CD4-positive, CD25-positive, alpha-beta regulatory T cell (primary cell): ENCODE data around the gene ANGPTL5. TPM values are rescaled to one million over a fixed set of nuclear protein-coding genes. Genes with fewer than 3 reads are reported as not detected.

Source experiments
- ATAC-seq, 2 donors: fragments of 150-1000 bp; cut with Tn5 transposase; one replicate each; pipeline ENCODE4 v1.10.0; 2021; ENCODE audit warnings: low read depth in 2 of 2, moderate number of reproducible peaks in 2 of 2, moderate library complexity in 1 of 2
- DNase-seq, 3 donors: peaks; one replicate each; pipeline versions ENCODE4 v3.0.0 to v3.0.0-alpha.2; 2012 to 2022; ENCODE audit warnings: mixed read lengths in 1 of 3
- H3K27ac ChIP-seq: one replicate; pipeline ENCODE4 v1.7.0; 2013; ENCODE audit warnings: mild to moderate bottlenecking, low read length; ENCODE audit not compliant: insufficient read depth, poor library complexity, severe bottlenecking
- H3K27me3 ChIP-seq: one replicate; pipeline ENCODE4 v1.7.0; 2013; ENCODE audit warnings: low read length; ENCODE audit not compliant: control insufficient read depth, insufficient read depth
- H3K36me3 ChIP-seq: one replicate; pipeline ENCODE4 v1.7.0; 2013; ENCODE audit warnings: mild to moderate bottlenecking, low read length, moderate library complexity; ENCODE audit not compliant: control insufficient read depth, insufficient read depth
- H3K4me1 ChIP-seq: 2 replicates; pipeline ENCODE4 v1.7.0; 2013; ENCODE audit warnings: mild to moderate bottlenecking, low read length; ENCODE audit not compliant: insufficient read depth, control insufficient read depth, poor library complexity, severe bottlenecking
- H3K4me3 ChIP-seq: one replicate; pipeline ENCODE4 v1.7.0; 2013; ENCODE audit warnings: low read depth, mild to moderate bottlenecking, low read length, moderate library complexity
- H3K9me3 ChIP-seq, 2 experiments: 1 replicate in 1 of 2; 2 replicates in 1 of 2; pipeline ENCODE4 v1.7.0; 2013; ENCODE audit warnings: low read length in 2 of 2, mild to moderate bottlenecking in 1 of 2, moderate library complexity in 1 of 2; ENCODE audit not compliant: control insufficient read depth in 2 of 2
- H3K27ac Mint-ChIP-seq, 3 donors: one replicate each; pipeline ENCODE4 v1.8.0; 2020 to 2022; ENCODE audit warnings: mild to moderate bottlenecking in 3 of 3, mixed read lengths in 3 of 3, moderate library complexity in 2 of 3
- H3K27me3 Mint-ChIP-seq: one replicate; pipeline ENCODE4 v1.8.0; 2022; ENCODE audit warnings: mild to moderate bottlenecking, mixed read lengths
- H3K36me3 Mint-ChIP-seq: one replicate; pipeline ENCODE4 v1.8.0; 2020; ENCODE audit warnings: mixed read lengths
- H3K4me1 Mint-ChIP-seq, 4 donors: one replicate each; pipeline ENCODE4 v1.8.0; 2020 to 2022; ENCODE audit warnings: mixed read lengths in 4 of 4, mild to moderate bottlenecking in 1 of 4
- H3K4me3 Mint-ChIP-seq, 4 donors: one replicate each; pipeline ENCODE4 v1.8.0; 2020 to 2022; ENCODE audit warnings: mild to moderate bottlenecking in 4 of 4, mixed read lengths in 4 of 4, moderate library complexity in 3 of 4
- H3K9me3 Mint-ChIP-seq, 7 donors: one replicate each; pipeline ENCODE4 v1.8.0; 2020 to 2022; ENCODE audit warnings: mixed read lengths in 7 of 7, mild to moderate bottlenecking in 3 of 7, moderate library complexity in 2 of 7
- polyA plus RNA-seq, 4 donors: library from polyadenylated mRNA; unstranded; fragments of 300-500 nt; fragmentation: Illumina TruSeq; gene quantifications; one replicate each; pipeline ENCODE4 v1.2.3, GENCODE V29; 2021
- total RNA-seq: library from RNA; stranded (reverse); gene quantifications from one replicate; pipeline ENCODE4 v1.2.3, GENCODE V29; 2022

ANGPTL5 gene
- total and polyA plus RNA-seq, 5 donors from 2014 or later = 0.07 TPM; not detected in 4

GRCh38 chr11:101844608-101845007 is 71.7 kb downstream of the ANGPTL5 start:
- peaks cover 0 to 8% (median 1%) of the 10 kb centered on the region in 7 donors for H3K9me3 Mint-ChIP-seq
- no peak overlapping the region for H3K27ac Mint-ChIP-seq
- H3K36me3 Mint-ChIP-seq = no peaks in the 10 kb centered on the region
- H3K4me3 ChIP-seq = no peak overlapping the region
- DNase-seq (no peak), ATAC-seq (no peak)
- no peaks in the 10 kb centered on the region for H3K4me1 ChIP-seq
- H3K4me1 Mint-ChIP-seq = no peaks in the 10 kb centered on the region
- no peak overlapping the region for H3K4me3 Mint-ChIP-seq
- no peaks in the 10 kb centered on the region for H3K9me3 ChIP-seq
- H3K27me3 ChIP-seq = no peaks in the 10 kb centered on the region
- no peak overlapping the region for H3K27ac ChIP-seq
- H3K27me3 Mint-ChIP-seq = peaks cover 10% of the 10 kb centered on the region
- no peaks in the 10 kb centered on the region for H3K36me3 ChIP-seq

- Mint-ChIP-seq H3K9me3 (peaks cover 0 to 8% (median 2%) of the 10 kb centered on the region in 7 donors), H3K36me3 (no peaks in the 10 kb centered on the region), H3K27me3 (peaks cover 6% of the 10 kb centered on the region), H3K4me3 (no peak overlapping the region), H3K27ac (no peak overlapping the region), H3K4me1 (no peaks in the 10 kb centered on the region)
- Histone ChIP-seq H3K9me3 (no peaks in the 10 kb centered on the region), H3K27ac (no peak overlapping the region), H3K27me3 (no peaks in the 10 kb centered on the region), H3K4me1 (no peaks in the 10 kb centered on the region), H3K4me3 (no peak overlapping the region), H3K36me3 (no peaks in the 10 kb centered on the region)
- ATAC-seq = no peak
- DNase-seq = no peak
Measured at GRCh38 chr11:101840704-101841103, 75.6 kb downstream of the ANGPTL5 start.

Other genes starting within 250 kb of the ANGPTL5 start
- 0.64 TPM for gene CEP126, start 1.5 kb downstream of the ANGPTL5 start, total RNA-seq
- under 1 TPM; 0.13 to 0.43 (median 0.42) TPM for gene CEP126, start 1.5 kb downstream of the ANGPTL5 start, polyA plus RNA-seq
- gene CFAP300, start 130.9 kb upstream of the ANGPTL5 start, total RNA-seq = not detected
- gene CFAP300, start 130.9 kb upstream of the ANGPTL5 start, polyA plus RNA-seq = not detected
- not detected for gene YAP1, start 193.9 kb upstream of the ANGPTL5 start, total RNA-seq
- gene YAP1, start 193.9 kb upstream of the ANGPTL5 start, polyA plus RNA-seq = not detected